Breast epithelium (tissue), 4 donors: ENCODE data around the gene BAD. TPM values are rescaled to one million over a fixed set of nuclear protein-coding genes. Genes with fewer than 3 reads are reported as not detected.

Experiments used
- DNase-seq, 2 donors: peaks; one replicate each; pipeline ENCODE4 v3.0.0-alpha.2; 2019; ENCODE audit warnings: low spot score in 2 of 2
- H3K27ac ChIP-seq, 2 donors: fragments of 200-600 bp; sonication (generic) in 1 of 2; one replicate each; pipeline ENCODE4 v1.5.1; 2016 to 2019; ENCODE audit warnings: mild to moderate bottlenecking in 1 of 2
- H3K27me3 ChIP-seq, 2 donors: fragments of 200-600 bp; sonication (generic) in 1 of 2; one replicate each; pipeline versions ENCODE4 v1.5.1 to v1.6.0; 2017 to 2019; ENCODE audit warnings: control low read depth in 1 of 2, mild to moderate bottlenecking in 1 of 2
- H3K36me3 ChIP-seq: fragments of 200-600 bp; one replicate; pipeline ENCODE4 v1.5.1; 2019
- H3K4me1 ChIP-seq, 2 donors: fragments of 200-600 bp; sonication (generic); one replicate each; pipeline ENCODE4 v1.5.1; 2016 to 2019; ENCODE audit warnings: control low read depth in 1 of 2
- H3K4me3 ChIP-seq, 3 donors: fragments of 200-600 bp; sonication (generic); 1 replicate in 2 of 3; 2 replicates in 1 of 3; pipeline ENCODE4 v1.5.1; 2016 to 2019; ENCODE audit warnings: mild to moderate bottlenecking in 3 of 3, moderate library complexity in 2 of 3
- H3K9me3 ChIP-seq, 2 donors: fragments of 200-600 bp; sonication (generic) in 1 of 2; one replicate each; pipeline ENCODE4 v1.5.1; 2016 to 2019; ENCODE audit warnings: control low read depth in 1 of 2
- CTCF ChIP-seq, 3 donors: fragments of 450-650 bp; IDR thresholded peaks; one replicate each; pipeline ENCODE4 v1.5.1; 2016 to 2017; ENCODE audit warnings: antibody characterized with exemption in 3 of 3, mild to moderate bottlenecking in 3 of 3, moderate library complexity in 3 of 3
- POLR2A ChIP-seq: fragments of 450-650 bp; IDR thresholded peaks from one replicate; pipeline ENCODE4 v1.6.1; 2016; ENCODE audit warnings: antibody characterized with exemption, mild to moderate bottlenecking, moderate library complexity
- POLR2AphosphoS5 ChIP-seq, 3 donors: sonication (generic); formaldehyde crosslinking; IDR thresholded peaks; one replicate each; pipeline ENCODE4 v1.6.1; 2017; ENCODE audit warnings: antibody characterized with exemption in 3 of 3
- intact Hi-C: fragments of 100-400 bp; cut with DNase I; formaldehyde crosslinking; loops from one replicate; pipeline ENCODE4 v1.15.1; 2023; ENCODE audit warnings: low total_unique reads
- total RNA-seq, 3 donors: library from RNA; depleted of rRNA; stranded (reverse); fragments of >200 nt; gene quantifications; one replicate each; pipeline ENCODE4 v1.1.0, GENCODE V29; 2016

BAD gene
- total RNA-seq, 3 donors from 2014 or later = 80.3 to 107 (median 87.5) TPM

GRCh38 chr11:64220798-64221197 lies 63.7 kb downstream of the BAD start:
- TF ChIP-seq CTCF (IDR thresholded peaks at IDR 0.05) = no peak
- TF ChIP-seq POLR2AphosphoS5 (IDR thresholded peaks at IDR 0.05) = no peak
- no peak for TF ChIP-seq POLR2A
- no peaks in the 10 kb centered on the region for H3K4me1 ChIP-seq
- DNase-seq = no peak
- H3K27me3 ChIP-seq = no peaks in the 10 kb centered on the region
- H3K27ac ChIP-seq = no peak overlapping the region
- H3K9me3 ChIP-seq = no peaks in the 10 kb centered on the region
- intact Hi-C loops = no loop called here
- no peaks in the 10 kb centered on the region for H3K36me3 ChIP-seq
- H3K4me3 ChIP-seq = no peak overlapping the region

- TF ChIP-seq CTCF (IDR thresholded peaks at IDR 0.05) (no peak), POLR2A (no peak), POLR2AphosphoS5 (IDR thresholded peaks at IDR 0.05) (no peak)
- Histone ChIP-seq H3K36me3 (no peaks in the 10 kb centered on the region), H3K4me3 (no peak overlapping the region), H3K27me3 (no peaks in the 10 kb centered on the region), H3K27ac (no peak overlapping the region), H3K4me1 (no peaks in the 10 kb centered on the region), H3K9me3 (no peaks in the 10 kb centered on the region)
- DNase-seq = no peak
- intact Hi-C loops = no loop called here
Observed at GRCh38 chr11:64220271-64220670, 64.2 kb downstream of the BAD start.

Other genes with a start within 250 kb of the BAD start
- not detected for gene FLRT1, start 248.7 kb downstream of the BAD start, total RNA-seq
- 100 to 1,000 TPM in 1 of 3 donors, 10 to 100 TPM in 2; 19.7 to 113 (median 40.3) TPM for gene MACROD1, start 118.6 kb downstream of the BAD start, total RNA-seq
- gene STIP1, start 98.5 kb downstream of the BAD start, total RNA-seq = 100 to 1,000 TPM in 2 of 3 donors, 10 to 100 TPM in 1; 88.5 to 114 (median 106) TPM
- gene FERMT3, start 77.9 kb downstream of the BAD start, total RNA-seq = 10 to 100 TPM; 14.0 to 42.2 (median 17.4) TPM
- gene TRPT1, start 58.5 kb downstream of the BAD start, total RNA-seq = 10 to 100 TPM; 42.9 to 54.1 (median 51.1) TPM
- gene NUDT22, start 58.4 kb downstream of the BAD start, total RNA-seq = 10 to 100 TPM; 34.2 to 58.0 (median 36.7) TPM
- gene DNAJC4, start 54.1 kb downstream of the BAD start, total RNA-seq = 10 to 100 TPM; 23.6 to 33.5 (median 32.6) TPM
- gene VEGFB, start 50.1 kb downstream of the BAD start, total RNA-seq = 100 to 1,000 TPM in 1 of 3 donors, 10 to 100 TPM in 2; 45.1 to 223 (median 53.4) TPM
- 10 to 100 TPM; 51.4 to 77.3 (median 54.6) TPM for gene FKBP2, start 43.6 kb downstream of the BAD start, total RNA-seq
- gene PPP1R14B, start 37.7 kb downstream of the BAD start, total RNA-seq = 100 to 1,000 TPM in 1 of 3 donors, 10 to 100 TPM in 2; 63.0 to 101 (median 64.7) TPM
- 10 to 100 TPM; 15.5 to 20.5 (median 19.0) TPM for gene PLCB3, start 33.1 kb downstream of the BAD start, total RNA-seq
- gene GPR137, start 1.2 kb upstream of the BAD start, total RNA-seq = 10 to 100 TPM in 2 of 3 donors, 1 to 10 TPM in 1; 8.9 to 14.7 (median 11.1) TPM
- gene KCNK4, start 6.6 kb upstream of the BAD start, total RNA-seq = 1 to 10 TPM in 1 of 3 donors, not detected in 2; 2.3 TPM
- gene CATSPERZ, start 15.7 kb upstream of the BAD start, total RNA-seq = 1 to 10 TPM in 1 of 3 donors, not detected in 2; 1.8 TPM
- 10 to 100 TPM; 38.2 to 43.9 (median 39.5) TPM for gene ESRRA, start 20.9 kb upstream of the BAD start, total RNA-seq
- 100 to 1,000 TPM; 206 to 266 (median 262) TPM for gene TRMT112, start 32.9 kb upstream of the BAD start, total RNA-seq
- gene PRDX5, start 33.5 kb upstream of the BAD start, total RNA-seq = 100 to 1,000 TPM; 241 to 327 (median 262) TPM
- 10 to 100 TPM in 1 of 3 donors, 1 to 10 TPM in 2; 3.3 to 10.7 (median 5.9) TPM for gene CCDC88B, start 55.5 kb upstream of the BAD start, total RNA-seq
- 10 to 100 TPM; 16.7 to 20.6 (median 19.4) TPM for gene RPS6KA4, start 74.5 kb upstream of the BAD start, total RNA-seq